T1000 (cell line): ENCODE measurements around the gene MYADML2.
"Not testable (repeated sequence)": the region's sequence is repeated elsewhere in the genome, so short reads cannot be mapped to it uniquely, and the experiment has no call there.

ENCODE experiments used
- DNase-seq: peaks from one replicate; lab custom pipeline; 2025; ENCODE audit warnings: mixed read lengths; lab: John Stamatoyannopoulos, UW

MYADML2 gene

DNA sequence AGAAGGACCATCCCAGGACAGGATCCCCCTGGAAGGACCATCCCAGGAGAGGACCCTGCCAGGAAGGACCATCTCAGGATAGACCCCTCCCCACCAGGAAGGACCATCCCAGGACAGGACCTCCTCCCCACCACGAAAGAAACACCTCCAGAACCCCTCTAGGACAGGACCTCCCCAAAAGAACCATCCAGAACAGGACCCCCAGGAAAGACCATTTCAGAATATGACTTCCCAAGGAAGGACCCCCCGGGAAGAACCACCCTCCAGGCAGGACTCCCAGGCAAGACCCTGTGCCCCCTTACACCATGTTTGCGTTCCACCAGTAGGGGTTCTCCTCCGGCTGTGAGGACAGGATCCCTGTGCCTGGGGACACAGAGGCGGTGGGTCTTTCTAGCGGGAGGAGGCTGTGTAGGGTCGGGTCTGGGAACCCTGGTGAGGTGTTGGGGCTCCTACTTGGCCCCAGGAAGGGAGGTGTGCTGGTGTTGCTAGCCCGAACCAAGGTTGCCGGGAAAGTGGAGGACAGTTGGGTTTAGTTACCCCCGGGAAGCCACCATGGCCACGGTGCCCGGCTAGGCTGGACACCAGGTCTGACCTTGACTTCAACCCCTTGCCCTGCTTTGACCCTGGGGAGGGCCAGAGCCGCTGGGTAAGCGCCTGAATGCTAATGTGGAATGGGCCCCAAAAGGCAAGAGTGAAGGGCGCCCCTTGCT is 11.8 kb upstream of the MYADML2 start:
- no peak for DNase-seq

DNA sequence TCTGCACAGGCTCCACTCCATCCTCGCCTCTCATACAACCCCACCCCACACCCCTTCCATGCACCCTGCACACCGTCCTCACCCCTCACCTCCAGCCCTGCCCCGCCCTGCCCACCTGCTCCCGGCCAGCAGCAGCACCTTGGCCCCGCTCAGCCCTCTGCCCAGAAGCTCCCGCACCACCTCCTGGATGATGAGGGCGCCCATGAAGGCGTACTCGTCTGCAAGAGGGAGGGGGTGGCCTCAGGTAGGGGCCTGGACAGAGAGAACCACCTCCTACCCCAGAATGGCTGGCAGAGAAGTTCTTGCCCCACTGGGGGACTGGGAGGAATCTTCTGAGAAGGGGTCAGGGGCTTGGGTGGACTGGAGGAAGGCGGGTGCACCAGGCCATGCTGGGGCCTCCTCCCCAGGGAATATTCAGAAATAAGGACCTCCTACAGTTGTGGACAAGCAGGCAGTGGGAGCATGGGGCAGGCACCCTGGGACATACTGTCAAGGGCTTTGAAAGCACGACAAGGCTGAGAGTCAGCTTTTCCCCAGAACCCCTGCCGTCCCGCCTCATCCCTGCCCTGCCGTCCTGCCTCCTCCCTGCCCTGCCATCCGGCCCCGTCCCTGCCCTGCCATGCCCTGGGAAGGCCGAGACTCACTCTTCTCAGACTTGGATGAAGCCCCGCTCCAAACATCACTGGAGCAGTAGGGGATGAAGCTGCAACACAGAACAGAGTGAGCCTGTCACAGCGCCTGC is 10.8 kb upstream of the MYADML2 start:
- no peak for DNase-seq

DNA sequence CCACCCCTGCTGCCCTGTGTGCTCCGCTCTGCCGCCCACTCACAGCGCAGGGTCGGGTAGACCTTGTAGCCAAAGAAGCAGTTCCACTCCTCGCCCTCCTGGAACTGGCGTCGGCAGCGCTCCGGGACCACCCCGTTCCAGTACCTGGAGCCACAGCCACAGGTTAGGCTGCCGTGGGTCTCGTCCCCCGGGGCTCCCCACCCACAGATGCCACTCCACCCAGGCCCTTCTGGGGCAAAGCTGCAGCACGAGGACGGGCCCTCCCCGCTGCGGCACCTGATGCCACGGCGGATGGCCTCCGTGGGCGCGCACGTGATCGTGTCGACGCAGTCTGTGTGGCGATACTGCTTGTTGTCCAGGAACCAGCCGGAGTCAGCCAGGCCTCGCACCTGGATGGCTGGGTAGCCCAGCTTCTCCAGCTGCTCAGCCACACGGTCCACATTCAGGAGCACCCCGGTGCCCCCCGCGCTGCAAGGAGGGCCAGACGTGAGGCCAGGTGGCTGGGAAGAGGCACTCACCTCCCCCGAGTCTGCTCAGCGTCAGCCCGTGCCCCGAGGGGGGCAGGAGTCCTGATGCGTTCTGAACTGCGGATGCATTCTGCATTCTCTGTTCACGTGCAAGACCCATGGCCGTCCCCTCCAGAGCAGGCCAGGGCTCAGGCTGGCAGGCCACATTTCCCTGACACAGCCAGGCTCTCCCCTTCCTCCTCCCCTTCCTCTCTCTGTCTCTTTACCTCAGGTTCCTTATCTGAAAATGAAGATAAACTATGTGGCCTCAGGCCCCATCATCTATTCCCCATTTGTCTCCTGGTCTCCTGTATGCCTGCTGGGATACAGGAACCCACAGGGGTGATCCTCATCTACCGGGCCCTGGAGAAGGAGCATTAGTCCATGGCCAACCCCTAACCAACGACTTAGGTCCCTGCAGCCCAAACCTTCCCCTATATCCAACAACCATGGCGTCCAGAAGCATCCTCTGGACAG is 9.9 kb upstream of the MYADML2 start:
- no peak for DNase-seq

DNA sequence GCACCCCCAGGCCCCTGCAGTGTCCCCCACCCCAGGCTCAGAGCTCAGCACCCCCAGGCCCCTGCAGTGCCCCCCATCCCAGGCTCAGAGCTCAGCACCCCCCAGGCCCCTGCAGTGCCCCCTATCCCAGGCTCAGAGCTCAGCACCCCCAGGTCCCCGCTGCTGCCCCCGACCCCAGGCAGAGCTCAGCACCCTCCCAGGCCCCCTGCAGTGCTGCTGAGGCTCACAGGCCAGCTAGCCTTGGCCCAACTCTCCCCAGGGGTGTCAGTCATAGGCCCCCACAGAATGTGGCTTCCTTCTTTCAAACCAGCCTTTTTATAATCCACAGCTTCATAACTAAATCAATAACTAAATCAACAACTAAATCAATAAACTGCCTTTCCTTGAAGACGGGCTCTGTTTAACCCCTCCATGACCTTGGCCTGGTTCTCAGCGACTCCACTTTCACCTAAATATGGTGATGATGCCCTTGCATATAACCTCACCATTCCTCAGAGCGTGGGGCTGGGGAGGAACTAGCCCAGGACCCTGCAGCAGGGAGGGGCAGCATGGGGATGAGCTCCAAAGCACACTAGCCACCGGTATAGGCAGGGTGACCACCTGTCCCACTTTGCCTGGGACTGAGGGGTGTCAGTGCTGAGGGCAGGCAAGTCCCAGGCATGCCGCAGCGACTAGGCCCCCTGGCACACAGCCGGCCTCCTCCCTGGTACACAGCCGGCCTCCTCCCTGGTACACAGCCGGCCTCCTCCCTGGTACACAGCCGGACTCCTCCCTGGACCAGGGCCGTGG is 8.9 kb upstream of the MYADML2 start:
- no peak for DNase-seq

DNA sequence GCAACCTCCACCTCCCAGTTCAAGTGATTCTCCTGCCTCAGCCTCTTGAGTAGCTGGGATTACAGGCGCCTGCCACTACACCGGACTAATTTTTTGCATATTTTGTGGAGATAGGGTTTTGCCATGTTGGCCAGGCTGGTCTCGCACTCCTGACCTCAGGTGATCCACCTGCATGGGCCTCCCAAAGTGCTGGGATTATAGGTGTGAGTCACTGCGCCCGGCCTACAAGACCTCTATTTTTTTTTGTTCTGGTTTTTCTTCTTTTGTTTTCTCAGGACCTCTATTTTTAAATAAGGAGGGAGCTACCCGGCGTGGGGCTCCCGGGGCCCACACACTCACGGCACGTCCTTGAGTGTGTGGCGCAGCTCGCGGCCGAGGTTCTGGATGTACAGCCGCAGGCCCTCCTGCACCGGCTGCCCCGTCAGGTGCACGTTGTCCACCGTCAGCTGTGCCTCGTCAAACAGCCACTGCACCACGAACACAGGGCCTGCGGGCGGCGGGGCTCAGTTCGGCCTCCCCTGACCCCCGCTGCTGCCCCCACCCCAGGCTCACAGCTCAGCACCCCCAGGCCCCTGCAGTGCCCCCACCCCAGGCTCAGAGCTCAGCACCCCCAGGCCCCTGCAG is 8.1 kb upstream of the MYADML2 start:
- DNase-seq, result no peak

DNA sequence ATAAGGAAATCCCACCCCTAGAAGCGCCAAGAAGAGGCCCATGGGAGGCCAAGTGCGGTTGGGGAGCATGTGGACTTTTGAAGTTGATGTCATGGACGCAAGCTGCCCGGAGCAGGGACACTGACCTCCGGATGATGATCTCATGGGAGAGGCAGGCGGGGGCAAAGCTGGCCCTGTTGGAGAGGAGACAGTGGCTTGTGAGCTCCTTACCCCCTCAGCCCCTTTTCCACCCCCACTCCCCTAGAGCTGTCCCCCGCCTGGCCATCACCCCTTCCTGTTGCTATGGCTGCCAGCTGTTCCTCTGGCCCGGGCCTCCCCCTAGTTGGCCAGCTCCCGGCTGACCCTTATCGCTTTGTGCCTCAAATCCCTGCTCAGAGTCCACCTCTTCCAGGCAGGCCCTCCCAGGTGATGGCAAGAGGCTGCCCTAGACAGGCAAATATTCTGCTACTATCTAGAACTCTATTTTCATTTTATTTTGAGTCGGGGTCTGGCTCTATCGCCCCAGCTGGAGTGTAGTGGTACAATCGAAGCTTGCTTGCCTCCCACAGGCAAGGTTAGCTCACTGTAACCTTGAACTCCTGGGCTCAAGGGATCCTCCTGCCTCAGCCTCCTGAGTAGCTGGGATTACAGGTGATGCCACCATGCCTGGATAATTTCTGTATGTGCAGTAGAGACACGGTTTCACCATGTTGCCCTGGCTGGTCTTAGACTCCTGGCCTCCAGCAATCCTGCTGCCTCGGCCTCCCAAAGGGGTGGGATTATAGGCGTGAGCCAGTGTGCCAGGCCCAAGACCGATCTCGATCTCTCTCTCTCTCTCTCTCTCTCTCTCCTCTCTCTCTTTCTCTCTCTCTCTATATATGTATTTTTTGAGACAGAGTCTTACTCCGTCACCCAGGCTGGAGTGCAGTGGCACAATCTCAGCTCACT is 7.4 kb upstream of the MYADML2 start:
- DNase-seq, result no peak

DNA sequence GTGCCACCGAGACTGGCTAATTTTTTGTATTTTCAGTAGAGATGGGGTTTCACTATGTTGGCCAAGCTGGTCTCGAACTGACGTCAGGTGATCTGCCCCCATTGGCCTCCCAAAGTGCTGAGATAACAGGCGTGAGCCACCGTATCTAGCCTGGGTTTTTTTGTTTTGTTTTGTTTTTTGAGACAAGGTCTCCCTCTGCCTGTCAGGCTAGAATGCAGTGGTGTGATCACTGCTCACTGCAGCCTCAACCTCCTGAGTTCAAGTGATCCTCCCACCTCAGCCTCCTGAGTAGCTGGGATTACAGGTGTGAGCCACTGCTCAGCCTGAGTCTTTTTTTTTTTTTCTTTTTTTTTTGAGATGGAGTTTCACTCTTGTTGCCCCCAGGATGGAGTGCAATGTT is 6.4 kb upstream of the MYADML2 start:
- not testable (repeated sequence) for DNase-seq

DNA sequence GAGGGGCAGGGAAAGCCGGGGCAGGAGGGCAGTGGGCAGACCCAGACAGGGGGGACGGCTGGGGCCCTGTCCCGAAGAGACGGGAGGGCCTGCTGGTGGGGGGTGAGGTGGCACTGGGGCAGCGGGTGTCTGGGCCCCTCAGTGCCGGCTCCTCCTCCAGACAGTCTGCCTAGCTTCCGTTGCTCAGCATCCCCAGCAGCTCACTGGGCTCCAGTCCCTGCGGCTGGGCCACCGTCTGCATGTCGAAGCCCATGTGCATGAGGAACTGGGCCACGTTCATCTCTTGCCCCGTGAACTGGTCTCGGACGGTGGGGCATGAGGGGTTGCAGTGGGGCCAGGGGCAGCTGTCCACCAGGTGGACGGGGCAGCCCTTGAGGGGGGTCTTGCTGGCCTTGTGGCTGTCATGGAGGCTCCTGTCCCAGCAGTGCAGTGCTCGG is 5.8 kb upstream of the MYADML2 start:
- no peak for DNase-seq

DNA sequence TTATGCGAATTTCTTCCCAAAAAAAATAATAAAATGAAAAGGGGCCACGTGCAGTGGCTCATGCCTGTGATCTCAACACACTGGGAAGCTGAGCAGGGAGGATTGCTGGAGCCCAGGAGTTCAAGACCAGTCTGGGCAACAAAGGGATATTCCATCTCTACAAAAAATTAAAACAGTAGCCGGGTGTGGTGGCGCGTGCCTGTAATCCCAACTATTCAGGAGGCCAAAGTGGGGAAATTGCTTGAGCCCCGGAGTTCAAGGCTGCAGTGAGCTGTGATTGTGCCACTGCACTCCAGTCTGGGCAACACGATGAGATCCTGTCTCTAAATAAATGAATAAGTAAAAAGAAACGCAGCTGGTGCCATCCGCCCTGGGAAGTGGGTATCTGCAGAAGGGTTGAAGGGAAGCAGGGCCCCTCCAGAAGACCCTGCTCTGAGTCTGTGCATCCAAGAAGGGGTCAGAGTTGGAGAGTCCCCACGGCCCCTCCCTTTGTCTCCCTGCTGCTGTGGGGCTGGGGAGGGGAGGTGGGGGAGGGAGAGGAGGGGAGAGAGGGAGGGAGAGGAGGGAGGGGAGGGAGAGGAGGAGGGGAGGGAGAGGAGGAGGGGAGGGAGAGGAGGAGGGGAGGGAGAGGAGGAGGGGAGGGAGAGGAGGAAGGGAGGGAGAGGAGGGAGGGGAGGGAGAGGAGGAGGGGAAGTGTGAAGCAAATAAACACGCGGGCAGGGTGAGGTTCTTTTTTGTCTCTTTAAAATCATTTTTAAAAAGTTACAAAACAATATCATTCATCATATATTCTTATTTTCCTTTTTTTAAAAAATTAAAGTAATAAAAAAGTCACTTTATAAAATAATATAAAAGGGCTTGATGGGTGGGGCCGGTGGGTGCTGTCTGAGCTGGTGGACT is 5.0 kb upstream of the MYADML2 start:
- no peak for DNase-seq

DNA sequence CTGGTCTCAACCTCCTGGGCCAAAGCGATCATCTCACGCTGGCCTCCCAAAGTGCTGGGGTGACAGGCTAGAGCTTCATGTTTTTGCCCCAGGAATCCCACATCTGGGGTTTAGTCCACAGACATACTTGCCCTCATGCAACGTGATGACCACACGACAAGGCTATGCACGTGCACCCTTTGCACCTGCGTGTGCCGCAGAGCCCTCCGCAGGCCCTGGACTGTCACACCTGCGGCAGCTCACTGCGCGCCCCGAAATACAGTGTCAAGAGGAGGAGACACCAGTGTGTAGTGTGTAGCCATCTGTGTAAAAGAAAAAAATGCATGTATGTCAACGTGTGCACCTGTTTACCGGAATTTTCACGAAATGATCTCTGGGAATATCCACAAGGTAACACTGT is 3.5 kb upstream of the MYADML2 start:
- no peak for DNase-seq

DNA sequence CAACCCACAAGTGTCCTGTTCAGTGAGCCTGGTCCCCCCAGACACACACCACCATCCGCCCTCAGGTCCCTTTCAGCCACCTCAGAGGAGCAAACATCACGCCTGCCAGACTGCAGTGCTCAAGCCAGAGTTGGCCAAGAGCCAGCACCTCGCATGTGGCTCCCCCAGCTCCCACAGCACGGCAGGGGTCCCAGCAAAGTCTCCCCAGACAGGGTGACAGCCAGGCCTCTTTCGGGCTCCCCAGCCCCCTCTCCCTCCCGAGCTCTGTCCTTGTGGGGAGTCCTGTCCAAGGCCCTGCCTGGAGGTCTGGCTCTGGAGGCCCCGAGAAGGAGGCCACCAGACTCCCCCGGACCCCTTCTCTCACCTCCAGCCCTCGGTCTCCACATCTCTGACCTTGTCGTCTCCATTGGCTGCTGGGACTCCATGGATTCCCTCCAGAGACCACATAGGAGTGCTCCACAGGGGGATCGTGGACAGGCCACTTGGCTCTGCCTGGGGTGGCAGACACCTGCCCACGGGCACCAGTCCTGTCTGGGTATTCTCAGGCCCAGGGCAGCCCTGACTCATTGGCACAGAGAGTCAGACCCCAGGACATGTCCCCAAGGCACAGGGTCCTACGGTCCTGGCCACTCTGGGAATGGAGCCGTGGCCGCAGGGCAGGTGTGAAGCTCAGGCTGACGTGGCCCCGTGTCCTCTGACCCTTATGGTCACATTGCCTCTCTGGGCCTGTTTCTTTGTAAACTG is 1.8 kb upstream of the MYADML2 start:
- no peak for DNase-seq

DNA sequence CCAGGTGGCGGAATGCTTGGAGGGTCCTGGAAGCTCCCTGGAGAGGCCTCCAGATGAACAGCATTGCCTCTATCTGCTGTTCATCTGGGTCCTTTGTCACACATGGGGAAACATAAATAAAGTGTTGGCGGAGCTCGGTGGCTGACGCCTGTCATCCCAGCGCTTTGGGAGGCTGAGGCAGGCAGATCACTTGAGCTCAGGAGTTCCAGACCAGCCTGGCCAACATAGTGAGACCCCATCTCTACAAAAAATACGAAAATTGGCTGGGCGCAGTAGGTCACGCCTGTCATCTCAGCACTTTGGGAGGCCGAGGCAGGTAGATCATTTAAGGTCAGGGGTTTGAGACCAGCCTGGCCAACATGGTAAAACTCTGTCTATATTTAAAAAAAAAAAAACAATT is 2.2 kb downstream of the MYADML2 start:
- no peak for DNase-seq

DNA sequence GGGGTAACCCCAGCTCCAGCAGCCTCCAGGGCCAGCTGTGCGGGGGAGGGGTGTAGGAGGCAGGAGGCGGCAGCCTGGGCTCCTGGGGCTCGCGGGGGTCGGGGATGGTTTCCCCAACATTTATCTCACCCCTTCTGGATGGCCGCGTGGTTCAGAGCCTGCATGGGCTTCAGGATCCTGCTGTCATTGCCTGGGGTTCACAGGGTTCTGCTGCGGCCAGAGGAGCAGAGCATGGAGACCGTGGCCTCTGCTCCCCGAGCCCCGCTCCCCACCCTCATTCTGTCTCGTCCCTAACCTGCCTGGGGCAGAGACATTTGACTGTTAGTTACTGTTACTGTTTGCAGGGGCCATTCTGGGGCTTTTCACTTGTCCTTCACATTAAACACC is 4.9 kb downstream of the MYADML2 start:
- DNase-seq, result no peak

DNA sequence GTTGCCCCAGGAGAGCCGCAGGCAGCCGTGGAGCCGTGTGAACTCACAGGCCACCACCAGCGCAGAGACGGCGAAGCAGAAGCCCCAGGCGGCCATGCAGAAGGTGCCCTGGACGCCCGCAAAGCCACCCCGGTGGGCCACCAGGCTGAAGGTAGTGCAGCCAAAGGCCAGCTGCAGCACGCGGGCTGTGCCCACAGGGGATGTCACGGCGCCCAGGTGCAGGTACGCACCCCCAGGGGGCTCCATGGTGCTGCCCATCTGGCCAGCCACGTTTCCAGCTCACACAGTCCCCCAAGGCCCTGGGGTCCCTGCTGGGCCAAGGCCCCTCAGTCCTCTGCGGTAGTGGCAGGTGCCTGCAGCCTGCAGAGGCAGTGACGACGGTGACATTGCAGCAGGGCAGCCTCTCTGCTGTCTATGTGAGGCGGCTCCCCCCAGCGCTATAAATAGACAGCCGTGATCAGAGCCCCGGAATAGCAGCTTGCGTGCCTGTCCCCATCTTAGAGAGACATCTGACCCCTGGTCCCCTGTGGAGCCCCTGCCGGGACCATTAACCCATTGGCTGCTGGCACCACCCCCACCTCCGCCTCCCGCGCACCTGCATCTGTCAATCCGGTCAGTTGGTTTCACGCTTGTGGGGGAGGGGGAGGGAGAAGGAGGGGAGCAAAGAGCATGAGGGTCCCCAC is 5.4 kb downstream of the MYADML2 start:
- no peak for DNase-seq

DNA sequence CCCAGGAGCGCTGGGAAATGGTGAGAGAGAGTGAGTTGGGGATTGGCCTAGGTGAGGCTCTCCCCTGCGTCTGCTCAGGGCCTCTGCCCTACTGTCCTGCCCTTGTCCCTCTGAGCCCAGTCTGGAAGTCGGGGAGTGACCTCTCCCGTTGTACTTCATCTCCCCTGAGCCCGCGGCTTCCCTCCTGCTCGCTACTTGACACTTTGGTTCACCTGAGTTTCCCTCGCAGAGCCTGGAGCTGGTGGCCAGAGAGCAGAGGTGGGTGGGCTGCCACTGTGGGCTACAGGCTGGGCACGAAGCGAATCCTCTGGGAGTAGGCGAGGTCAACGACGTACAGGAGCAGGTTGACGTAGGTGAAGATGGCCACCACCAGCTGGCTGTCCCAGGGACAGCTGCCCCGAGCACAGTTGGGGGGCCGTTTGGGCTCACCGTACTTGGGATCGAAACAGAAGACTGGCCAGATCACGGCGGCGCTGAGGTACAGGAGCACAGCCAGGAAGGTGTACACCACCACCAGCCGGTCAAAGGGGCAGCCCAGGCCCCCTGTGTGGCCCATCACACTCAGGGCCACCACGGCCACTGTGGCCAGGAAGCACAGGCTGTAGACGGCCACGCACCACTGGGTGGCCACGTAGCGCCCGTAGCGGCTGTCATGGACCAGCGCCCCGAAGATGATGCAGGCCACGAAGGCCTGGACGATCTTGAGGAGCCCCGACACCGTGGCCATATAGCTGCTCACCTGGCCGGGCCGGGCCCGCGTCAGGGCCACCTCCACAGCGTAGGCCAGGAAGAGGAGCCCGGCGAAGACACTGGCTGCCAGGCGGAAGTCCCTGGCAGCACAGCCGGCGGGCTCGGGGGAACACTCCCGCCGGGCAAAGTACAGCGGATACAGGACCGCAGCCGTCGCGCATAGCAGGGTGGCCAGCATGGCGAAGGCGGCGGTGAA is 6.2 kb downstream of the MYADML2 start:
- DNase-seq, result no peak

DNA sequence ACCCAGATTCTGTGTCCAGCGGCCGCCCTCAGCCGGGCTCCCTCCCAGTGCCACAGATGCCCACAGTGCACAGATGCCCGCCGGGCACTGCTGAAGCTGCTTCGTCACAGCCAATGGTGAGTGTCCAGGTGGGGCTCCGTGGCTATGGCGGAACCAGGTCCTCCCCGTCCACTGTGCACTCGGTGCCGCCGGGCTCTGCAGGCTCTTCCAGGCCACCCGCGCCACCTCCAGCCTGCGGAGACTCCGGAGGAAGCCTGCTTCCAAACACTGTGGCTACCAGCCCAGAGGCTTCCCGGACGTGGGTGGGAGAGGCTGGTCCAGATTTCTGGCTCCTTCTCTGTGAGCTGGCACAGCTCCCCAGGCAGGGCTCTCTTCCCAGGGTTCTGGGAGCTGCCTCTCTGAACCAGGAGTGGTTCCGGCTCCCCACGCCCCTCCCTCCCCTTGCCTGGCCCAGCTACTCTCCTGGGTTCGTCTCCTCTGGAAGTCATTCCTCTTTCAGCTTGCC is 7.1 kb downstream of the MYADML2 start:
- no peak for DNase-seq
